Pericardium fibroblast (primary cell): ENCODE results near the gene PLEKHG1. TPM values are rescaled to one million over a fixed set of nuclear protein-coding genes. Genes with fewer than 3 reads are reported as not detected.

Experiments
- total RNA-seq: library from RNA; depleted of rRNA; stranded (reverse); fragments of >200 nt; gene quantifications from 2 replicates; pipeline ENCODE4 v1.2.3, GENCODE V29; 2015

The PLEKHG1 gene
- total RNA-seq, result 0.58 and 2.6 TPM in 2 replicates

DNA sequence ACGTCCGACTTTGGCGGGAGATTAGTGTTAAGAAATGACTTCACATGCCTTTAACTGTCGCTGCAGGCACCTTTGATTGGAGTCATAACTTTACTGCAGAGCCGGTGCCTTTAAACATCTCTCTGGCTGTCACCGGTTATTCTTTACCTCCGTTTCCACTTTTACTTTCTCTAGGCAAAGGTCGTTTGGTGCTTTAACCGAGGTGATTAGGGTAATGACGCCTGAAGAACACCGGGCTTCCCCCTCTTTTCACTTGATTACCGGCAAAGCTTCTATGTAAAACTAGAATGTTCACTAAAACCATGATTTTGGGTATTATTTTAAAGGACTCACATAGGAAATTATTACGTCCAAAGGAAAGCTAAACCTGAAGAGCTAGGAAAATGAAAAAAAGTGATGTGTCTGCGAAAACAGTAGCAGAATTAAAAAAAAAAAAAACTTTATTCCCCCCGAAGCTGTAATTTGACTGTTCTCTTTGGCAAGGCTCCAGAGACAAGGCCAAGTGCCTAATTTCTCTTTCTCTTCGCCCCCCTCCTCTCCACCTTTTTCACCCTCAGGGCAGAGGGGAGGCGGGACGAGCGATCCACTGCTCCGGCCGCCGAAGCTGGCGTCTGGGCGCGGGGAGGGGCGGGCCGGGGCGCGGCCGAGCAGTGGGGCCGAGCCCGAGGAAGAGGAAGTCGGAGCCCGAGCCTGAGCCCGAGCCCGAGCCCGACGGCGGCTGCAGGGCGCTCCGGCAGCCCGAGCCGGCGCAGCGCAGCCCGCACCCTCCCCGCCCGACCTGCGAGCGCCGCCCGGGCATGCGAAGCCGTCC lies at the start of gene PLEKHG1:
Gene PLEKHG1 (plus strand): TSS at position 687 of the 811 bp plus-strand sequence. CDS start 133,797 bp downstream, outside the sequence.

Other genes starting within 250 kb of the PLEKHG1 start
- not detected in 2 replicates for gene IYD, start 230.9 kb upstream of the PLEKHG1 start, total RNA-seq